Tibial artery (tissue), 4 donors: ENCODE results near the gene GAN.
A peak's percentile ranks its signal among the peaks of the same experiment; 100 is the strongest.

Source experiments
- DNase-seq, 2 donors: peaks; one replicate each; pipeline ENCODE4 v3.0.0-alpha.2; 2019
- H3K27ac ChIP-seq, 2 donors: fragments of 200-600 bp; sonication (generic) in 1 of 2; 1 replicate in 1 of 2; 2 replicates in 1 of 2; pipeline ENCODE4 v1.5.1; 2018 to 2019; ENCODE audit warnings: mild to moderate bottlenecking in 1 of 2
- H3K27me3 ChIP-seq, 2 donors: fragments of 200-600 bp; sonication (generic) in 1 of 2; one replicate each; pipeline versions ENCODE4 v1.5.1 to v1.6.0; 2016 to 2019
- H3K36me3 ChIP-seq, 3 donors: fragments of 200-600 bp; sonication (generic) in 2 of 3; one replicate each; pipeline ENCODE4 v1.5.1; 2016 to 2019; ENCODE audit warnings: mild to moderate bottlenecking in 2 of 3
- H3K4me1 ChIP-seq, 4 donors: fragments of 200-600 bp; sonication (generic) in 2 of 4; 1 replicate in 3 of 4; 2 replicates in 1 of 4; pipeline ENCODE4 v1.5.1; 2016 to 2019
- H3K4me3 ChIP-seq, 2 donors: fragments of 200-600 bp; sonication (generic) in 1 of 2; 1 replicate in 1 of 2; 2 replicates in 1 of 2; pipeline ENCODE4 v1.5.1; 2018 to 2019; ENCODE audit warnings: mild to moderate bottlenecking in 2 of 2
- H3K9me3 ChIP-seq, 3 donors: fragments of 200-600 bp; sonication (generic) in 1 of 3; one replicate each; pipeline ENCODE4 v1.5.1; 2016 to 2019
- intact Hi-C: fragments of 100-400 bp; cut with DNase I; formaldehyde crosslinking; loops from one replicate; pipeline ENCODE4 v1.15.0; 2023; ENCODE audit warnings: low total_unique reads
- TF ChIP-seq, protein P1 (sequence below), 2 experiments: fragments of 200-600 bp in 1 of 2; fragments of 450-650 bp in 1 of 2; IDR thresholded peaks; one replicate each; pipeline ENCODE4 v1.5.1; 2017 to 2019; ENCODE audit warnings: antibody characterized with exemption in 2 of 2, mild to moderate bottlenecking in 1 of 2, moderate library complexity in 1 of 2

GAN gene

GRCh38 chr16:81424771-81425170 lies 110.0 kb downstream of the GAN start:
- H3K36me3 ChIP-seq = no peaks in the 10 kb centered on the region
- TF ChIP-seq, protein P1, sequence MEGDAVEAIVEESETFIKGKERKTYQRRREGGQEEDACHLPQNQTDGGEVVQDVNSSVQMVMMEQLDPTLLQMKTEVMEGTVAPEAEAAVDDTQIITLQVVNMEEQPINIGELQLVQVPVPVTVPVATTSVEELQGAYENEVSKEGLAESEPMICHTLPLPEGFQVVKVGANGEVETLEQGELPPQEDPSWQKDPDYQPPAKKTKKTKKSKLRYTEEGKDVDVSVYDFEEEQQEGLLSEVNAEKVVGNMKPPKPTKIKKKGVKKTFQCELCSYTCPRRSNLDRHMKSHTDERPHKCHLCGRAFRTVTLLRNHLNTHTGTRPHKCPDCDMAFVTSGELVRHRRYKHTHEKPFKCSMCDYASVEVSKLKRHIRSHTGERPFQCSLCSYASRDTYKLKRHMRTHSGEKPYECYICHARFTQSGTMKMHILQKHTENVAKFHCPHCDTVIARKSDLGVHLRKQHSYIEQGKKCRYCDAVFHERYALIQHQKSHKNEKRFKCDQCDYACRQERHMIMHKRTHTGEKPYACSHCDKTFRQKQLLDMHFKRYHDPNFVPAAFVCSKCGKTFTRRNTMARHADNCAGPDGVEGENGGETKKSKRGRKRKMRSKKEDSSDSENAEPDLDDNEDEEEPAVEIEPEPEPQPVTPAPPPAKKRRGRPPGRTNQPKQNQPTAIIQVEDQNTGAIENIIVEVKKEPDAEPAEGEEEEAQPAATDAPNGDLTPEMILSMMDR (IDR thresholded peaks at IDR 0.05) = no peak
- H3K27ac ChIP-seq = no peak overlapping the region
- no peak overlapping the region for H3K4me3 ChIP-seq
- peaks cover 0 to 4% (median 0%) of the 10 kb centered on the region in 3 donors for H3K9me3 ChIP-seq
- H3K27me3 ChIP-seq = peaks cover 0 to 2% of the 10 kb centered on the region in 2 donors
- H3K4me1 ChIP-seq = no peaks in the 10 kb centered on the region
- DNase-seq = no peak
- intact Hi-C loops = no loop called here

GRCh38 chr16:81427219-81427618 lies 112.5 kb downstream of the GAN start:
- Histone ChIP-seq H3K9me3 (peaks cover 0 to under 1% (median 0%) of the 10 kb centered on the region in 3 donors), H3K36me3 (no peaks in the 10 kb centered on the region), H3K4me3 (no peak overlapping the region), H3K27ac (no peak overlapping the region), H3K4me1 (no peaks in the 10 kb centered on the region), H3K27me3 (no peaks in the 10 kb centered on the region)
- intact Hi-C loops = no loop called here
- TF ChIP-seq, protein P1 (IDR thresholded peaks at IDR 0.05) = no peak
- DNase-seq = no peak

- Histone ChIP-seq H3K36me3 (no peaks in the 10 kb centered on the region), H3K27me3 (no peaks in the 10 kb centered on the region), H3K9me3 (no peaks in the 10 kb centered on the region), H3K4me3 (no peak overlapping the region), H3K4me1 (no peaks in the 10 kb centered on the region), H3K27ac (no peak overlapping the region)
- intact Hi-C loops = no loop called here
- no peak for DNase-seq
- TF ChIP-seq, protein P1 (IDR thresholded peaks at IDR 0.05) = peak; percentile 10 to 32
These were observed 114.3 kb downstream of the GAN start for GRCh38 chr16:81429045-81429521.

DNA sequence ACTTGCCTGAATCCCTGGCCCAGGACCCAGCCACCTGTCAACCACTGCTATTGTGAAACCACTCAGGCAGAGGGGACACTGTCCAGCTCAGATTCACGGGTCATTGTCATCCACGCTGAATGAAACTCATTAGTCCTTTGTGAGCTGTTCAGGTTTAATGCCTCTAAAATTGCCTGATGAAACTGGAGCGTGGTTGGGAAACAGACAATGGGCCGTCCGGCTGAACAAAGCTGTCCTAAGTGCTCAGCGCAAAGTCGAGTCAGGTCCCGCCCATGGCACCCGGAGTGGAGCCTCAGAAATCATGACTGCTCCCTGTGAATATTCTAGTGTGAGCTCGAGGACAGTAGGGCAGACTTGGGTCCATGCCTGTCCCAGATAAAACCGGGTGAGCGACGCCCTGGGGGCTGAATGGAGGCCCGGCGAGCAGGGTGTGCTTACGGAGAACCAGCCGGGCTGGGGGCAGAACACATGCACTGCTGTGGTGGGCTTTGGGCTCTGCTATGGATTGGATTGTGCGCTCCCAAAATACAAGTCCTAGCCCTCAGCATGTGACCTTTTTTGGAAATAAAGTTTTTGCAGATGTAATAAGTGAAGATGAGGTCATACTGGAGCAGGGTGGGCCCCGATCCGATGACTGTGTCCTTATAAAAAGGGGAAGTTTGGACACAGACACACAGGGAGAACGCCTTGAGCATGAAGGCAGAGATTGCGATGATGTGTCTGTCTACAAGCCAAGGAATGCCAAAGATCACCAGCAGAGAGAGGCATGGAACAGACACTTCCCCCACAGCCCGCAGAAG lies 117.0 kb downstream of the GAN start:
- intact Hi-C loops = no loop called here
- Histone ChIP-seq H3K27me3 (peaks cover 0 to 4% of the 10 kb centered on the region in 2 donors), H3K4me1 (no peaks in the 10 kb centered on the region), H3K36me3 (no peaks in the 10 kb centered on the region), H3K27ac (no peak overlapping the region), H3K4me3 (no peak overlapping the region), H3K9me3 (no peaks in the 10 kb centered on the region)
- DNase-seq = peak in 1 of 2 donors; percentile 69
- TF ChIP-seq, protein P1 (IDR thresholded peaks at IDR 0.05) = no peak

DNA sequence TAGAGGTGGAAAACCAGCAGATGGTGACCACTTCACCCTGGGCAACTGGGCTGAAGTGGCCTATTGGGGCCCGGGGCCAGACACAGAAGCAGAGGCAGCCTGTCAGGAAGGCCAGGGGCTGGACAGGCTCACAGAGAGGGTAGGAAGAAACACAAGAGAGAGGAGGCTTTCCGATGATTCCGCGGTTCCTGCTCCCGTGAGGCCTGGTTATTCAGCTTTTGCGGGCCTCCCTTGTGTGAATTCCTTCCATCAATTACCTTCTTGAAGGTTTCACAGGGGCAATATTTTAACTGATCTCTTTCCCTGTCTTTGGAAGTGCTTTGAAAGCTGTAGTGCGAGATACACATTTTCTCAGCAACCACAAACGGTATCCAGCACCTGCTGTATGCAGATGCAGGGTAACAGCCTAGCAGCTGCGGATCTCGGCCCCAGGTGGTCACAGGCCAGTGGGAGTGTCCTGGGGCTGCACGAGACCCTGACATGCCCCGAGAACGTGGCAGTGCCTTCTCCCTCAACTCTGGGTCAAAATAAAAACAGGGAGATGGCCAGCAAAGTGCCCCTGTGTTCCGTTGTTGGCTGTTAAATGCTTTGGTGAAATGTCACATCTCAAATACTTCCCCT lies 118.3 kb downstream of the GAN start:
- no peak for DNase-seq
- Histone ChIP-seq H3K9me3 (no peaks in the 10 kb centered on the region), H3K4me1 (no peaks in the 10 kb centered on the region), H3K36me3 (no peaks in the 10 kb centered on the region), H3K27ac (no peak overlapping the region), H3K4me3 (no peak overlapping the region), H3K27me3 (peaks cover 0 to 6% of the 10 kb centered on the region in 2 donors)
- intact Hi-C loops = no loop called here
- TF ChIP-seq, protein P1 (IDR thresholded peaks at IDR 0.05) = no peak
